ENCODE measurements around the gene GGT7.

The GGT7 gene

DNA sequence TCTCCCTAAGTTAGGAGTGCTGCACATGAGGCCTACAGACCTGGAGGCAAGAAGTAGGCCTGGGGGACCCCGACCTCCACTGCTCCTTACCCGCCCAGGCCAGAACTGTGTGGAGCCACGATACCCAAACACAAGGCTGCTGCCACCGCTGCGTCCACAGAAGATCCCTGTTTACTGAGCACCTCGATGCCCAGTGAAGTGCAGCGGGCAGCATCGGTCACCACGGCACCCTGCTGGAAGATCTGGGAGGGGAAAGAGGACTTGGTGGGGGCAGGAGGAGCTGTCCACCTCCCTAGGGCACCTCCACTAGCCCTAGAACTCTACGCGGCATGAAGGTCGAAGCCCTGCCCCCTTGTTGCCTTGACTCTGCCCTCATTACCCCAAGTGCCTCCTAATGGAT lies 9.9 kb downstream of the GGT7 start:
- H3K4me2 ChIP-seq (ENCODE audit: low read length) = no peak overlapping the region
- H3K27ac ChIP-seq = no peak overlapping the region
- H3K27me3 ChIP-seq (ENCODE audit: control insufficient read depth, insufficient read depth, low read length) = no peaks in the 10 kb centered on the region
- no peak overlapping the region for H3K9ac ChIP-seq
- no peaks in the 10 kb centered on the region for H3K79me2 ChIP-seq
- H3K36me3 ChIP-seq (ENCODE audit: control insufficient read depth, insufficient read depth, low read length) = no peaks in the 10 kb centered on the region
- H3K9me3 ChIP-seq (ENCODE audit: control insufficient read depth, low read length) = no peaks in the 10 kb centered on the region
- no peak for TF ChIP-seq CTCF (IDR thresholded peaks at IDR 0.05)
- no peak overlapping the region for H2AFZ ChIP-seq
- H3K4me3 ChIP-seq (ENCODE audit: low read depth, low read length) = no peak overlapping the region
- no peaks in the 10 kb centered on the region for H3K4me1 ChIP-seq

DNA sequence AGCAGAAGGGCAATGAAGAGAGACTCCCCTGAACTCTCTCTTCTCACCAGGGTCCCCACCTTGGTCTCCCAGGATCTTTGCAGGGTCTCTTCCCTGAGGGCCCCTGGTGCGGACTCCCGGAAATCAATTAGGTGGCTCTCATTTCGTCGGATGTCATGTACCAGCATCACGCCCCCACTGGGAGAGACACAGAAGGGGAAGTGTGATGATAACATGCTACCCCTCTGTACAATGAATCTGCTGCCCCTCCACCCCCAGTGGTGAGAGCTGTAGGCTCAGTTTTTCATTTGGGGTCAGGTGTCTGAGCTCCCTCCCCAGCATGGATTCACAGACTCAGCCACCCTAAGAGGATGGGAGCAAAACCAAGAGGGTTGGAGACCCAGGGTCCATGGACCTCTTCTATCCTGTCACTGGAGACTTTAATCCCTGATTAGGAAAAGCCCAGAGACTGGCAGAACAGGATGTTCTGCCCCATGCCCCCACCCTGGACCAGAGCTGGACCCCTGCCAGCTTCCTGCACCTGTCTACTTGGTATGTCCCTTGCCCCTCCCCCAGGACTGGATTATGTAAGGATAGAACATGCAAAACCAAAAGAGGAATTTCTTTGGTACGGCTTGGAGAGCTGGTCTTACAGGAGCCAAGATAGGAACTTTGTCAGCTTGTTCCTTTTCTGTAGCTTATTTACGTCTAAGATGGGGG lies 11.1 kb downstream of the GGT7 start:
- TF ChIP-seq CTCF (IDR thresholded peaks at IDR 0.05) = no peak
- no peak overlapping the region for H2AFZ ChIP-seq
- H3K9ac ChIP-seq = no peak overlapping the region
- no peak overlapping the region for H3K4me3 ChIP-seq (ENCODE audit: low read depth, low read length)
- no peaks in the 10 kb centered on the region for H3K4me1 ChIP-seq
- H3K27ac ChIP-seq = no peak overlapping the region
- no peaks in the 10 kb centered on the region for H3K79me2 ChIP-seq
- no peaks in the 10 kb centered on the region for H3K36me3 ChIP-seq (ENCODE audit: control insufficient read depth, insufficient read depth, low read length)
- H3K9me3 ChIP-seq (ENCODE audit: control insufficient read depth, low read length) = no peaks in the 10 kb centered on the region
- H3K27me3 ChIP-seq (ENCODE audit: control insufficient read depth, insufficient read depth, low read length) = no peaks in the 10 kb centered on the region
- H3K4me2 ChIP-seq (ENCODE audit: low read length) = no peak overlapping the region

DNA sequence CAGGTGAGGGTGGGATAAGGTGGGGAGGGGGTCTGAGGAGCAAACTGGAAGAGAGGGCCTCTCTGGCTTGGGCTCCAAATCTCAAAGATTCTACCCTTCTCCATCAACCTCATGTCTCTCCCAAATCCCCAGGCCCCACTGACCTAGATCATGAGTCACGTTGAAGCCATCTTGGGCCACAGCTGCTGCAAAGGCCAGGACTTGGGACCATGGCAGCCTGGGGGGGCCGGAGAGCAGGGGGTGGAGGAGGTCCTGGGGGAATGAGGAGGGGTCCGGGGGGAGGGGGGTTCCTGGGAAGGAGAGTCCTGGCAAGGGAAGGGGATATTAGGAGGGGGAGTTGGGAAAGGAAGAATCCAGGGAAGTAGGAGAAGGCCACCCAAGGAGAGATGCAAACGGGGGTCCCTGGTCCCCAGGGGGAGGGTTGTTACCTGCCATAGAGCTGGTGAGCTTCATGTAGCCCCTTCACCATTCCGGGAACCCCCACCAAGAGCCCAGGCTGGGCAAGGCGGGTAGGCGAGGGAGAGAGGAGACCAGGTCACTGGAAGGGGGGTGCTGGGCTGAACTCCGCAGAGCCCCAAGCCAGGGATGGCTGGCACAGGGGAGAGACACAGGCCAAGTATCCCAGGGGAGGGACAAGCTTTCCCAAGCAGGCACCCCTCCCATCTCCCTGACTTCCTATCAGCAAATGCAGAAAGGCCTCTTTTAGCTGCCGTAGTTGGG lies 12.7 kb downstream of the GGT7 start:
- Histone ChIP-seq H3K9me3 (ENCODE audit: control insufficient read depth, low read length) (no peaks in the 10 kb centered on the region), H2AFZ (no peak overlapping the region), H3K4me3 (ENCODE audit: low read depth, low read length) (no peak overlapping the region), H3K9ac (no peak overlapping the region), H3K27ac (no peak overlapping the region), H3K27me3 (ENCODE audit: control insufficient read depth, insufficient read depth, low read length) (no peaks in the 10 kb centered on the region), H3K36me3 (ENCODE audit: control insufficient read depth, insufficient read depth, low read length) (no peaks in the 10 kb centered on the region), H3K79me2 (no peaks in the 10 kb centered on the region), H3K4me2 (ENCODE audit: low read length) (no peak overlapping the region), H3K4me1 (no peaks in the 10 kb centered on the region)
- no peak for TF ChIP-seq CTCF (IDR thresholded peaks at IDR 0.05)

DNA sequence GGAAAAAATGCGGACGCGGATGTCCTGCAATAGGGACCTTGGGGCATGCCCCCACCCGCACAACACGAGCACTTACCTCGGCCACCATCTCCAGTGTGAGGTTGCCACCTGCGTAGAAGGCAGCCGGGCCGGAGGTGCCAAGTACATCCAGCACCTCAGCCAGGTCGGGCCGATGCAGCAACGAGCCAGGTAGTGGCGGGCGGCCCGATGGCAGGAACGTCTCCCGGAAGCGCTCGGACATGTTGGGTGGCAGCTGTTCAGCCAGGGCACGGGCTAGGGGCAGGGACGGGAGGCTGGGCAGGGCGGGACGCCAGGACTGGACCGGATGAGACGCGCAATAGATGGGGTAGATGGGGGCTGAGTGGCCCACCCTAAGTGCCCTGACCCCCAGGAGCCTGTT lies 13.3 kb downstream of the GGT7 start:
- no peaks in the 10 kb centered on the region for H3K36me3 ChIP-seq (ENCODE audit: control insufficient read depth, insufficient read depth, low read length)
- no peak overlapping the region for H3K4me3 ChIP-seq (ENCODE audit: low read depth, low read length)
- H3K9me3 ChIP-seq (ENCODE audit: control insufficient read depth, low read length) = no peaks in the 10 kb centered on the region
- H2AFZ ChIP-seq = no peak overlapping the region
- no peaks in the 10 kb centered on the region for H3K27me3 ChIP-seq (ENCODE audit: control insufficient read depth, insufficient read depth, low read length)
- no peak overlapping the region for H3K27ac ChIP-seq
- no peak overlapping the region for H3K4me2 ChIP-seq (ENCODE audit: low read length)
- H3K79me2 ChIP-seq = no peaks in the 10 kb centered on the region
- H3K4me1 ChIP-seq = no peaks in the 10 kb centered on the region
- no peak for TF ChIP-seq CTCF (IDR thresholded peaks at IDR 0.05)
- H3K9ac ChIP-seq = no peak overlapping the region

DNA sequence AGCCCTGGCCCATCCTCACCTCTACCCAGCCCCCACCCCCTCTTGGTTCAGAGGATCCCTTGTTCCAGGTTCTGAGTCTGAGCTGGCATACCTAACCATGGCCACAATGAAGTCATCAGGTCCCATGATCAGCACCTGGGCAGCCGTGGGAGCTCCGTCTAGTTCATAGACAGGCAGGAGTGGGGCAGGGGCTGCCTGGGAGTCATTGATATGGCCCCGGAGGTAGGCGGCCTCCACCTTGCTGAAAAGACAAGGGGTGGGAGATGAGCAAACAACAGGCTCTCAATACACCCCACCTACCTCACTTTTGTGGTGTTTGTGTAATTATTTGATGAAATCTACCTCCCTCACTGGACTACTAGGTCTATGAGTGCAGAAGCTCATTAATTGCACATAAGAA lies 20.4 kb downstream of the GGT7 start:
- TF ChIP-seq CTCF (IDR thresholded peaks at IDR 0.05) = no peak
- H3K9me3 ChIP-seq (ENCODE audit: control insufficient read depth, low read length) = no peaks in the 10 kb centered on the region
- H2AFZ ChIP-seq = no peak overlapping the region
- no peak overlapping the region for H3K27ac ChIP-seq
- H3K36me3 ChIP-seq (ENCODE audit: control insufficient read depth, insufficient read depth, low read length) = no peaks in the 10 kb centered on the region
- H3K9ac ChIP-seq = no peak overlapping the region
- no peak overlapping the region for H3K4me3 ChIP-seq (ENCODE audit: low read depth, low read length)
- no peaks in the 10 kb centered on the region for H3K79me2 ChIP-seq
- no peaks in the 10 kb centered on the region for H3K27me3 ChIP-seq (ENCODE audit: control insufficient read depth, insufficient read depth, low read length)
- no peaks in the 10 kb centered on the region for H3K4me1 ChIP-seq
- H3K4me2 ChIP-seq (ENCODE audit: low read length) = no peak overlapping the region
